Glutamatergic neuron (in vitro differentiated cells): ENCODE data around the gene TSHZ2. TPM values are rescaled to one million over a fixed set of nuclear protein-coding genes. Genes with fewer than 3 reads are reported as not detected.

Experiments
- DNase-seq: peaks from one replicate; pipeline ENCODE4 v3.0.0; 2022
- H3K27ac Mint-ChIP-seq: one replicate; pipeline ENCODE4 v1.8.0; 2020; ENCODE audit warnings: mild to moderate bottlenecking, mixed read lengths, inconsistent platforms; ENCODE audit not compliant: unreplicated experiment
- H3K27me3 Mint-ChIP-seq: one replicate; pipeline ENCODE4 v1.8.0; 2020; ENCODE audit warnings: mild to moderate bottlenecking, moderate library complexity, mixed read lengths, inconsistent platforms; ENCODE audit not compliant: unreplicated experiment
- H3K36me3 Mint-ChIP-seq: one replicate; pipeline ENCODE4 v1.8.0; 2020; ENCODE audit warnings: mild to moderate bottlenecking, mixed read lengths, inconsistent platforms; ENCODE audit not compliant: unreplicated experiment
- H3K4me1 Mint-ChIP-seq: one replicate; pipeline ENCODE4 v1.8.0; 2020; ENCODE audit warnings: mild to moderate bottlenecking, low read depth, mixed read lengths, inconsistent platforms; ENCODE audit not compliant: unreplicated experiment
- H3K4me3 Mint-ChIP-seq: one replicate; pipeline ENCODE4 v1.8.0; 2020; ENCODE audit warnings: mild to moderate bottlenecking, mixed read lengths, inconsistent platforms; ENCODE audit not compliant: unreplicated experiment
- H3K9me3 Mint-ChIP-seq: one replicate; pipeline ENCODE4 v1.8.0; 2020; ENCODE audit warnings: mild to moderate bottlenecking, moderate library complexity, mixed read lengths, inconsistent platforms; ENCODE audit not compliant: unreplicated experiment
- CTCF ChIP-seq: fragments of 200-600 bp; sonication (generic); IDR thresholded peaks from one replicate; pipeline ENCODE4 v1.5.0; 2021; ENCODE audit not compliant: partially characterized antibody, unreplicated experiment
- total RNA-seq: library from RNA; stranded (reverse); fragmentation: NEBNext Ultra II Directional; extraction: Animal tissue kit (Norgen Biotek cat#: 25700); gene quantifications from one replicate; pipeline ENCODE4 v1.2.1, GENCODE V29; 2021; ENCODE audit not compliant: unreplicated experiment

Gene TSHZ2
- total RNA-seq, 1 donor from 2014 or later, result 10.0 TPM

- Mint-ChIP-seq H3K27ac (no peak overlapping the region), H3K4me3 (no peak overlapping the region), H3K27me3 (peaks cover 2% of the 10 kb centered on the region)
Observed at GRCh38 chr20:52924411-52925271, 47.5 kb upstream of the TSHZ2 start.

GRCh38 chr20:52926505-52926904 is 45.7 kb upstream of the TSHZ2 start:
- H3K4me1 Mint-ChIP-seq, result peaks cover 3% of the 10 kb centered on the region

More at GRCh38 chr20:52924411-52925271, 47.5 kb upstream of the TSHZ2 start:
- peaks cover 3% of the 10 kb centered on the region for H3K4me1 Mint-ChIP-seq
- DNase-seq, result no peak
- no peak for TF ChIP-seq CTCF
- H3K36me3 Mint-ChIP-seq, result no peaks in the 10 kb centered on the region
- H3K9me3 Mint-ChIP-seq, result peaks cover 6% of the 10 kb centered on the region

GRCh38 chr20:52933867-52934266 is 38.3 kb upstream of the TSHZ2 start:
- Mint-ChIP-seq H3K9me3 (peaks cover 3% of the 10 kb centered on the region), H3K27ac (no peak overlapping the region)

More at GRCh38 chr20:52926505-52926904, 45.7 kb upstream of the TSHZ2 start:
- Mint-ChIP-seq H3K27ac (no peak overlapping the region), H3K36me3 (no peaks in the 10 kb centered on the region), H3K9me3 (peaks cover 6% of the 10 kb centered on the region), H3K4me3 (no peak overlapping the region), H3K27me3 (peaks cover 2% of the 10 kb centered on the region)
- no peak for TF ChIP-seq CTCF
- DNase-seq, result no peak

GRCh38 chr20:52936351-52937340 is 35.5 kb upstream of the TSHZ2 start:
- Mint-ChIP-seq H3K4me1 (peaks cover 6% of the 10 kb centered on the region), H3K27ac (no peak overlapping the region), H3K4me3 (no peak overlapping the region), H3K36me3 (peaks cover 5% of the 10 kb centered on the region), H3K27me3 (peaks cover 3% of the 10 kb centered on the region), H3K9me3 (no peaks in the 10 kb centered on the region)
- TF ChIP-seq CTCF, result no peak
- DNase-seq, result no peak

More at GRCh38 chr20:52933867-52934266, 38.3 kb upstream of the TSHZ2 start:
- no peak for TF ChIP-seq CTCF
- peaks cover 5% of the 10 kb centered on the region for H3K36me3 Mint-ChIP-seq
- H3K4me3 Mint-ChIP-seq, result no peak overlapping the region
- H3K4me1 Mint-ChIP-seq, result peaks cover 6% of the 10 kb centered on the region
- peaks cover 3% of the 10 kb centered on the region for H3K27me3 Mint-ChIP-seq
- no peak for DNase-seq
